AG09319 (cell line): ENCODE data around the gene CDHR3.

Experiments
- DNase-seq: peaks from one replicate; pipeline ENCODE4 v3.0.0-alpha.2; 2010; ENCODE audit warnings: low read depth; ENCODE audit errors: extremely low read depth
- TF ChIP-seq, protein P1 (sequence below): IDR thresholded peaks from 2 replicates; pipeline ENCODE4 v1.5.1; 2011; ENCODE audit warnings: low read depth, mild to moderate bottlenecking, inconsistent platforms, low read length, moderate library complexity

CDHR3 gene

DNA sequence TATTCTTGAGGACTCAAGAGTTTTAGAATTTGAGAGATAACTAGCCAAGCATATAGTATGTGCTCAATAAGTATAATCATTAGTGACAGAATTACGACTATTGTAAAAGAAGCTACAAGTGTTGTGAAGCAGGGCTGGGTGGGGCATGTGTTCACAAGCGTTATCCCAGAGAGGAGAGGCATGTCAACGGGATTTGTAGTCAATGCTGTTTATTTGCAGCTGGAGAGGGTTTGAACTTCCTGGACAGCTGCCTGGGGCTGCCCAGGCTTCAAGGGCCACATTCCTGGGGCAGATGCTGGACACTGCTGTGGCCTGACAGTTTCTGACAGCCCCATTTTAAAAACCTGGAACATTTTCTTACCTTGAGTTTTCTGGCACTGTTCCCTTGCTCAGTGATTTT is 36.9 kb upstream of the CDHR3 start:
- TF ChIP-seq, protein P1, sequence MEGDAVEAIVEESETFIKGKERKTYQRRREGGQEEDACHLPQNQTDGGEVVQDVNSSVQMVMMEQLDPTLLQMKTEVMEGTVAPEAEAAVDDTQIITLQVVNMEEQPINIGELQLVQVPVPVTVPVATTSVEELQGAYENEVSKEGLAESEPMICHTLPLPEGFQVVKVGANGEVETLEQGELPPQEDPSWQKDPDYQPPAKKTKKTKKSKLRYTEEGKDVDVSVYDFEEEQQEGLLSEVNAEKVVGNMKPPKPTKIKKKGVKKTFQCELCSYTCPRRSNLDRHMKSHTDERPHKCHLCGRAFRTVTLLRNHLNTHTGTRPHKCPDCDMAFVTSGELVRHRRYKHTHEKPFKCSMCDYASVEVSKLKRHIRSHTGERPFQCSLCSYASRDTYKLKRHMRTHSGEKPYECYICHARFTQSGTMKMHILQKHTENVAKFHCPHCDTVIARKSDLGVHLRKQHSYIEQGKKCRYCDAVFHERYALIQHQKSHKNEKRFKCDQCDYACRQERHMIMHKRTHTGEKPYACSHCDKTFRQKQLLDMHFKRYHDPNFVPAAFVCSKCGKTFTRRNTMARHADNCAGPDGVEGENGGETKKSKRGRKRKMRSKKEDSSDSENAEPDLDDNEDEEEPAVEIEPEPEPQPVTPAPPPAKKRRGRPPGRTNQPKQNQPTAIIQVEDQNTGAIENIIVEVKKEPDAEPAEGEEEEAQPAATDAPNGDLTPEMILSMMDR: no peak
- DNase-seq: no peak

DNA sequence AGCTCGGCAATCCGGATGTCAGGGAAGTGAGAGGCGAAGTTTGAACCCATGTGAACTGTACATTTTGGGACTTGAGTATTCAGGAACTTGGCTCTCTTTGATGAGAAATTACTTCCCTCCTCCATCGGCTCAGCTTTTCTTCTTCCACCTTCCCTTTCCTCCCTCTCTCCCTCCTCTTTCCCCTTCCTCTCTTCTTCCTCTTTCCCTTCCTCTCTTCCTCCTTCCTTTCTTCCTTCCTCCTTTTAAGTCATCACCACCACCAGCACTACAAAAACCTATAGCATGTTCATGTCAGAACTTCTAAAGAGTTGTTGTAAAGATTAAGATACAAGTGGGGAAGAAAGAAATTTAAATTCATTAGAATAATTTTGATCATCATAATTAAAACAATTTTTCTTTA is 31.9 kb upstream of the CDHR3 start:
- TF ChIP-seq, protein P1: no peak
- no peak for DNase-seq

GRCh38 chr7:105932835-105933477 is 30.1 kb upstream of the CDHR3 start:
- TF ChIP-seq, protein P1: no peak

DNA sequence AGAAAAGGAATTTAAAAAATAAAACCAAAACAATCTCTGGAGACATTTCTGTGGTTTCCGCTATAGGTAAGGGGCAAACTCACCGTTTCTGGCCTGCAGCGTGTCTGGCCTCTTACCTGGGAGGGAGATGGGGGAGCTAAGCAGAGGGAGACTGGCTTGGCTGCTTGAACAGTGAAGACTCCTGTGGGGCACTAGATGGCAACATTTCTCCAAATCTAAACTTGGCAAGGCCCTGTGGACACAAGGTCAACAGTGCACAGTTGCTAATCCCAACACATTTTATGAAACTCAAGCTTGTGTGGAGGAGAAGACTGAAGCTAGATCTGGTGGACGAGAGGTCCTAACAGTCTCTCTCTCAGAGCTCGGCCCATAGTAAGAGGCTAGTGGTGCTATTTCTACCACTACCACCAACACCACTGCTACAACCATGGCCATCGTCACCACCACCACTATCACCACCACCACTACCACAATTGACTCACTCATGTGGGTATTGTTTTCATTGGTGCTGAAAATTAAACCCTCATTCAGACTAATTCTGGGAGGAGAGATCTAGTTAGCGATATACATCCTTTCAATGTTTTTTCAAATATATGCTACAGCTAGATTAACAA is 28.4 kb upstream of the CDHR3 start:
- TF ChIP-seq, protein P1: peak; percentile 38
- DNase-seq: peak; percentile 47

More at GRCh38 chr7:105932835-105933477, 30.1 kb upstream of the CDHR3 start:
- peak; percentile 89 for DNase-seq

DNA sequence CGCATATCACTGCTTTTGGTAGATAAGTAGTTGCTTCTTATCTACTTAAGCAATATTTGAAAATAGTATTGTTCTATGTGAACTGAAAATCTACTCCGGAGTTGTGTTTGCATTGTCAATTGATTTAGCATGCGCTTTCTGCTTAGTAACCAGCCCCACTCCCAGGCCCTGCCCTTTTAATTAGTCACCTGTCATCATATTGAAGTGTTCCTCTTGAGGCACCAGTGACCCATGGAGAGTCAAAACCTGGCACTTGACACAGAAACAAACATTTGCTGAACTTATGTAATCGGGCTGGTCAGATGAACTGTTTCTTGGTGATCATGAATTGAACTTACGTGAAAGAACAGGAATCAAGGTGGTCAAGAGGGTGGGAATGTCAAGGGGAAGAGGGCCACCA is 27.8 kb upstream of the CDHR3 start:
- no peak for DNase-seq
- TF ChIP-seq, protein P1: no peak

DNA sequence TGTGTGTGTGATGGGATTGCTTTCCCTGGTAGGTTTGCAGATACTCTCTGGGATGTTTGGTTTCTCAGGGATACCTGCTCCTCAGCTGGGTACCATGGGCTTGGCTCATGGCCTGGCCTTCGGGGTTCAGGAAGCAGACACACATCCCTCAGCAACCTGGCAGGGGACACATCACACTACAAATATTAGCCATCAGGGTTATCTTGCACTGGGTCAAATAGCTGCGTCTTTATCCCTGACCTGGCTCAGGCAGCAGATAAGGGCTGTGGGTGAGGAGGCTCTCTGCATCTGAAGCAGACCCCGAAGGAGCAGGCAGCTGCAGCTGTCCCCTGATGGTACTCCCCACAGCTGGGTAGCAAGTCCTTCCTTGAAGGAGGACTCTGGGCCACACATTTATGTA is 25.7 kb upstream of the CDHR3 start:
- TF ChIP-seq, protein P1: no peak
- no peak for DNase-seq

DNA sequence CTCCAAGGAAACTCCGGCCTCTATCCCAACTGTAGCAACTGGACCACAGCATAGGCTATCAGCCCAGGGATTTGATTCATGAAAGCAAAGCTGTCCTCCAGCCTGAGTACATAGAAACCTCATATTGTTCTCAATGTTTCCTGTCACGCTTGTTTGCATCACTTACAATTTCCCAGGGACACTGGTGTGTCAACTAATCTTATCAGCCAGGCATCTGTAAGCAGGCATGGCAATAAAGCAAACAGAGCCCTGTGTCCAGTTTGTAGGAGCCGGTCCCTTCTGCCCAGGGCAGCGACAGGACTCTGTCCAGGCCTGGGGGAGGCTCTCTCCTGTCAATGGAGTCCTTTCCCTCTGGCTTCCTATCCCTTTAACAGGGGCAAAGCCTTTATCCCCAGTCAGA is 23.0 kb upstream of the CDHR3 start:
- DNase-seq: no peak
- TF ChIP-seq, protein P1: no peak
